Liver (tissue), 9 donors: Measurements from ENCODE around the gene TIAM1. TPM values are rescaled to one million over a fixed set of nuclear protein-coding genes. Genes with fewer than 3 reads are reported as not detected.

Experiments
- DNase-seq: peaks from one replicate; pipeline ENCODE4 v3.0.0-alpha.2; 2017; ENCODE audit warnings: low spot score
- H3K27ac ChIP-seq, 2 donors: one replicate each; pipeline ENCODE4 v1.7.0; 2013; ENCODE audit warnings: inconsistent platforms in 2 of 2, low read length in 2 of 2, control low read depth in 1 of 2, low read depth in 1 of 2, mild to moderate bottlenecking in 1 of 2
- H3K27me3 ChIP-seq, 4 donors: one replicate each; pipeline versions ENCODE4 v1.6.1 to v1.7.0; 2013; ENCODE audit warnings: low read length in 3 of 4, inconsistent platforms in 1 of 4, mild to moderate bottlenecking in 1 of 4, moderate library complexity in 1 of 4; ENCODE audit not compliant: control insufficient read depth in 4 of 4, insufficient read depth in 4 of 4
- H3K36me3 ChIP-seq, 4 donors: one replicate each; pipeline versions ENCODE4 v1.6.1 to v1.7.0; 2013; ENCODE audit warnings: low read length in 3 of 4, mild to moderate bottlenecking in 3 of 4, low read depth in 1 of 4, moderate library complexity in 1 of 4; ENCODE audit not compliant: control insufficient read depth in 4 of 4, insufficient read depth in 3 of 4
- H3K4me1 ChIP-seq, 4 donors: one replicate each; pipeline versions ENCODE4 v1.6.1 to v1.7.0; 2013; ENCODE audit warnings: low read length in 3 of 4, mild to moderate bottlenecking in 3 of 4, moderate library complexity in 1 of 4; ENCODE audit not compliant: control insufficient read depth in 4 of 4, insufficient read depth in 4 of 4
- H3K4me3 ChIP-seq, 3 donors: one replicate each; pipeline versions ENCODE4 v1.6.1 to v1.7.0; 2013; ENCODE audit warnings: low read length in 3 of 3, control low read depth in 1 of 3, low read depth in 1 of 3, mild to moderate bottlenecking in 1 of 3
- H3K9ac ChIP-seq, 2 donors: one replicate each; pipeline ENCODE4 v1.7.0; 2013; ENCODE audit warnings: low read length in 2 of 2, mild to moderate bottlenecking in 2 of 2, moderate library complexity in 2 of 2, control low read depth in 1 of 2, low read depth in 1 of 2
- H3K9me3 ChIP-seq, 4 donors: one replicate each; pipeline versions ENCODE4 v1.6.1 to v1.7.0; 2013; ENCODE audit warnings: low read length in 3 of 4; ENCODE audit not compliant: control insufficient read depth in 4 of 4
- ATF3 ChIP-seq: IDR thresholded peaks from 2 replicates; pipeline ENCODE4 v1.6.1; 2016; ENCODE audit warnings: antibody characterized with exemption
- EGR1 ChIP-seq, 2 donors: IDR thresholded peaks; 2 replicates each; pipeline ENCODE4 v1.6.1; 2016 to 2018; ENCODE audit warnings: antibody characterized with exemption in 2 of 2, low read depth in 2 of 2
- FOXA1 ChIP-seq: IDR thresholded peaks from 2 replicates; pipeline ENCODE4 v1.6.1; 2016; ENCODE audit warnings: antibody characterized with exemption
- FOXA2 ChIP-seq: IDR thresholded peaks from 2 replicates; pipeline ENCODE4 v1.6.1; 2016; ENCODE audit warnings: antibody characterized with exemption
- GABPA ChIP-seq, 2 donors: IDR thresholded peaks in 1 of 2; conservative IDR thresholded peaks in 1 of 2; 2 replicates each; pipeline ENCODE4 v1.6.1; 2016; ENCODE audit warnings: antibody characterized with exemption in 2 of 2, mild to moderate bottlenecking in 1 of 2, moderate library complexity in 1 of 2
- HNF4A ChIP-seq, 2 donors: conservative IDR thresholded peaks; 2 replicates each; pipeline ENCODE4 v1.6.1; 2016; ENCODE audit warnings: antibody characterized with exemption in 2 of 2, mild to moderate bottlenecking in 2 of 2
- HNF4G ChIP-seq: IDR thresholded peaks from 2 replicates; pipeline ENCODE4 v1.6.1; 2016; ENCODE audit warnings: antibody characterized with exemption
- JUND ChIP-seq, 2 donors: IDR thresholded peaks; 2 replicates each; pipeline ENCODE4 v1.6.1; 2016; ENCODE audit warnings: antibody characterized with exemption in 2 of 2
- MAX ChIP-seq: IDR thresholded peaks from 2 replicates; pipeline ENCODE4 v1.6.1; 2016; ENCODE audit warnings: antibody characterized with exemption
- NR2F2 ChIP-seq: IDR thresholded peaks from 2 replicates; pipeline ENCODE4 v1.6.1; 2016; ENCODE audit warnings: antibody characterized with exemption
- RAD21 ChIP-seq, 2 donors: IDR thresholded peaks; 2 replicates each; pipeline ENCODE4 v1.6.1; 2016; ENCODE audit warnings: antibody characterized with exemption in 2 of 2, mild to moderate bottlenecking in 2 of 2
- RXRA ChIP-seq, 2 donors: IDR thresholded peaks; 2 replicates each; pipeline ENCODE4 v1.6.1; 2017 to 2018; ENCODE audit warnings: antibody characterized with exemption in 2 of 2, mild to moderate bottlenecking in 1 of 2
- SP1 ChIP-seq: IDR thresholded peaks from 2 replicates; pipeline ENCODE4 v1.6.1; 2018; ENCODE audit warnings: antibody characterized with exemption, mild to moderate bottlenecking
- TAF1 ChIP-seq: conservative IDR thresholded peaks from 2 replicates; pipeline ENCODE4 v1.6.1; 2016; ENCODE audit warnings: antibody characterized with exemption, mild to moderate bottlenecking
- YY1 ChIP-seq: IDR thresholded peaks from 2 replicates; pipeline ENCODE4 v1.6.1; 2016; ENCODE audit warnings: antibody characterized with exemption, mild to moderate bottlenecking
- ZBTB33 ChIP-seq: IDR thresholded peaks from 2 replicates; pipeline ENCODE4 v1.6.1; 2016; ENCODE audit warnings: antibody characterized with exemption
- WGBS: extraction: QIAGEN DNeasy Blood & Tissue Kit; methylation state at CpG from one replicate; pipeline ENCODE4 v1.1.7; 2013; 5-methylcytosine and 5-hydroxymethylcytosine counted together
- polyA plus RNA-seq, 2 donors: library from polyadenylated mRNA; stranded (reverse) in 1 of 2; unstranded in 1 of 2; fragments of 200-250 nt in 1 of 2; fragments of >200 nt in 1 of 2; fragmentation: Nextera tagmentation in 1 of 2; extraction: Ambion mirVana in 1 of 2; gene quantifications; one replicate each; pipeline versions ENCODE4 v1.2.1 to v1.2.3, GENCODE V29; 2013 to 2015
- total RNA-seq, 2 donors: library from RNA; depleted of rRNA; stranded (reverse); fragments of >200 nt; gene quantifications; one replicate each; pipeline ENCODE4 v1.2.3, GENCODE V29; 2014
- TF ChIP-seq, protein P1 (sequence below): fragments of 150-350 bp; IDR thresholded peaks from 2 replicates; pipeline ENCODE4 v1.5.1; 2017; ENCODE audit warnings: improper control_type of control experiment, low read depth, low read length; ENCODE audit not compliant: missing input control
- TF ChIP-seq, protein P2 (sequence below): IDR thresholded peaks from 2 replicates; pipeline ENCODE4 v1.6.1; 2016; ENCODE audit warnings: antibody characterized with exemption, mild to moderate bottlenecking
- donor health status: healthy.
- donor health status: healthy.
- donor health status: healthy.
- donor health status: healthy.
- donor health status: healthy.

Gene TIAM1
- total and polyA plus RNA-seq, 4 donors = 3.0 to 7.4 (median 4.8) TPM

DNA sequence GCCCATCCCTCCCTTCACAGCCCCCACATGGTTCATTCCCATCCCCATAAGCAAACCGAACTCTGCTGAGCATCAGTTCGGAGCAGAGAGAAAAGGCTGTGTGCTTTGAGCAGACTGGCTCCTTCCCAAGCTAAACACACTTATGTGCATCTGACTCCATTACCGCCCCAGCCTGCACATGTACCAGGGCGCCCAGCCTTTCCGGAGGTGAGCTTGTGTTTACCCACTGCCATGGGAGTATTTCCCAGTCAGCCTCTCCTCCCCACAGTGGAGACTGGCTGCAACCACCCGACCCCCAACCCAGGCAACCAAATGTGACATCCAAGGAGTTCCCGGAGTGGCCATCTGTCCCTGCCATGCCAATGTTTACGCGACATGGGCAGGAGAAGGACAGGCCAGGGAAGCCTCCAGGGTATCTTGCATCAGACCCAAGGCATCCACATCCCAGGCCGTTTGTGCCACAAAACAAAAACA, 9.4 kb downstream of the TIAM1 start:
- DNase-seq = no peak
- no peak overlapping the region for H3K9ac ChIP-seq
- H3K27me3 ChIP-seq = no peaks in the 10 kb centered on the region
- TF ChIP-seq EGR1 (IDR thresholded peaks at IDR 0.05; ENCODE audit: low read depth in 2 of 2) = no peak
- no peak for TF ChIP-seq YY1
- no peak for TF ChIP-seq GABPA (IDR thresholded peaks at IDR 0.05 in 1 of 2, conservative IDR thresholded peaks at IDR 0.05 in 1 of 2)
- no peak for TF ChIP-seq RAD21 (IDR thresholded peaks at IDR 0.05)
- no peak for TF ChIP-seq HNF4G
- TF ChIP-seq TAF1 = no peak
- no peak for TF ChIP-seq MAX
- 86% methylated on average over 10 of the region's 10 CpGs for WGBS
- peaks cover 0 to 3% (median 0%) of the 10 kb centered on the region in 4 donors for H3K36me3 ChIP-seq
- H3K4me1 ChIP-seq = peaks cover 0 to 5% (median 0%) of the 10 kb centered on the region in 4 donors
- no peak overlapping the region for H3K27ac ChIP-seq
- H3K4me3 ChIP-seq = no peak overlapping the region
- peaks cover 0 to 2% (median 0%) of the 10 kb centered on the region in 4 donors for H3K9me3 ChIP-seq

GRCh38 chr21:31332525-31332924, 11.5 kb downstream of the TIAM1 start:
- Histone ChIP-seq H3K9me3 (peaks cover 0 to 2% (median 0%) of the 10 kb centered on the region in 4 donors), H3K9ac (no peak overlapping the region), H3K27me3 (no peaks in the 10 kb centered on the region), H3K27ac (no peak overlapping the region), H3K36me3 (no peaks in the 10 kb centered on the region), H3K4me1 (peaks cover 0 to 6% (median 0%) of the 10 kb centered on the region in 4 donors), H3K4me3 (no peak overlapping the region)
- DNase-seq = no peak
- WGBS = 72% methylated on average over 2 of the region's 2 CpGs
- TF ChIP-seq, protein P1, sequence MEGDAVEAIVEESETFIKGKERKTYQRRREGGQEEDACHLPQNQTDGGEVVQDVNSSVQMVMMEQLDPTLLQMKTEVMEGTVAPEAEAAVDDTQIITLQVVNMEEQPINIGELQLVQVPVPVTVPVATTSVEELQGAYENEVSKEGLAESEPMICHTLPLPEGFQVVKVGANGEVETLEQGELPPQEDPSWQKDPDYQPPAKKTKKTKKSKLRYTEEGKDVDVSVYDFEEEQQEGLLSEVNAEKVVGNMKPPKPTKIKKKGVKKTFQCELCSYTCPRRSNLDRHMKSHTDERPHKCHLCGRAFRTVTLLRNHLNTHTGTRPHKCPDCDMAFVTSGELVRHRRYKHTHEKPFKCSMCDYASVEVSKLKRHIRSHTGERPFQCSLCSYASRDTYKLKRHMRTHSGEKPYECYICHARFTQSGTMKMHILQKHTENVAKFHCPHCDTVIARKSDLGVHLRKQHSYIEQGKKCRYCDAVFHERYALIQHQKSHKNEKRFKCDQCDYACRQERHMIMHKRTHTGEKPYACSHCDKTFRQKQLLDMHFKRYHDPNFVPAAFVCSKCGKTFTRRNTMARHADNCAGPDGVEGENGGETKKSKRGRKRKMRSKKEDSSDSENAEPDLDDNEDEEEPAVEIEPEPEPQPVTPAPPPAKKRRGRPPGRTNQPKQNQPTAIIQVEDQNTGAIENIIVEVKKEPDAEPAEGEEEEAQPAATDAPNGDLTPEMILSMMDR = no peak
- TF ChIP-seq FOXA2 (no peak), ZBTB33 (no peak), HNF4A (conservative IDR thresholded peaks at IDR 0.05) (no peak), HNF4G (no peak), GABPA (IDR thresholded peaks at IDR 0.05 in 1 of 2, conservative IDR thresholded peaks at IDR 0.05 in 1 of 2) (no peak), MAX (no peak), FOXA1 (no peak), ATF3 (no peak), SP1 (no peak), RAD21 (IDR thresholded peaks at IDR 0.05) (no peak), NR2F2 (no peak), EGR1 (IDR thresholded peaks at IDR 0.05; ENCODE audit: low read depth in 2 of 2) (no peak), TAF1 (no peak), YY1 (no peak), RXRA (IDR thresholded peaks at IDR 0.05) (no peak), JUND (IDR thresholded peaks at IDR 0.05) (no peak)
- TF ChIP-seq, protein P2, sequence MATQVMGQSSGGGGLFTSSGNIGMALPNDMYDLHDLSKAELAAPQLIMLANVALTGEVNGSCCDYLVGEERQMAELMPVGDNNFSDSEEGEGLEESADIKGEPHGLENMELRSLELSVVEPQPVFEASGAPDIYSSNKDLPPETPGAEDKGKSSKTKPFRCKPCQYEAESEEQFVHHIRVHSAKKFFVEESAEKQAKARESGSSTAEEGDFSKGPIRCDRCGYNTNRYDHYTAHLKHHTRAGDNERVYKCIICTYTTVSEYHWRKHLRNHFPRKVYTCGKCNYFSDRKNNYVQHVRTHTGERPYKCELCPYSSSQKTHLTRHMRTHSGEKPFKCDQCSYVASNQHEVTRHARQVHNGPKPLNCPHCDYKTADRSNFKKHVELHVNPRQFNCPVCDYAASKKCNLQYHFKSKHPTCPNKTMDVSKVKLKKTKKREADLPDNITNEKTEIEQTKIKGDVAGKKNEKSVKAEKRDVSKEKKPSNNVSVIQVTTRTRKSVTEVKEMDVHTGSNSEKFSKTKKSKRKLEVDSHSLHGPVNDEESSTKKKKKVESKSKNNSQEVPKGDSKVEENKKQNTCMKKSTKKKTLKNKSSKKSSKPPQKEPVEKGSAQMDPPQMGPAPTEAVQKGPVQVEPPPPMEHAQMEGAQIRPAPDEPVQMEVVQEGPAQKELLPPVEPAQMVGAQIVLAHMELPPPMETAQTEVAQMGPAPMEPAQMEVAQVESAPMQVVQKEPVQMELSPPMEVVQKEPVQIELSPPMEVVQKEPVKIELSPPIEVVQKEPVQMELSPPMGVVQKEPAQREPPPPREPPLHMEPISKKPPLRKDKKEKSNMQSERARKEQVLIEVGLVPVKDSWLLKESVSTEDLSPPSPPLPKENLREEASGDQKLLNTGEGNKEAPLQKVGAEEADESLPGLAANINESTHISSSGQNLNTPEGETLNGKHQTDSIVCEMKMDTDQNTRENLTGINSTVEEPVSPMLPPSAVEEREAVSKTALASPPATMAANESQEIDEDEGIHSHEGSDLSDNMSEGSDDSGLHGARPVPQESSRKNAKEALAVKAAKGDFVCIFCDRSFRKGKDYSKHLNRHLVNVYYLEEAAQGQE = no peak
